Activated T-cell treated with anti-CD3 and anti-CD28 coated beads, Interleukin-2, amount 50 U/mL, for 4 hours (primary cell): Measurements from ENCODE around the gene SLAMF1. TPM values are rescaled to one million over a fixed set of nuclear protein-coding genes. Genes with fewer than 3 reads are reported as not detected.
"Not testable (repeated sequence)": the region's sequence is repeated elsewhere in the genome, so short reads cannot be mapped to it uniquely, and the experiment has no call there.

Experiments
- ATAC-seq, 2 donors: fragments of 200-7000 bp; cut with Tn5 transposase; one replicate each; pipeline ENCODE4 v1.10.0; 2021
- DNase-seq: peaks from one replicate; pipeline ENCODE4 v3.0.0-alpha.2; 2020
- H3K27me3 Mint-ChIP-seq: one replicate; pipeline ENCODE4 v1.8.0; 2021; ENCODE audit warnings: low read depth, mixed read lengths
- H3K36me3 Mint-ChIP-seq: one replicate; pipeline ENCODE4 v1.8.0; 2022; ENCODE audit warnings: mixed read lengths; ENCODE audit not compliant: insufficient read depth
- H3K4me1 Mint-ChIP-seq: one replicate; pipeline ENCODE4 v1.8.0; 2021; ENCODE audit warnings: low read depth, mixed read lengths
- H3K4me3 Mint-ChIP-seq: one replicate; pipeline ENCODE4 v1.8.0; 2021; ENCODE audit warnings: mild to moderate bottlenecking, moderate library complexity, mixed read lengths
- H3K9me3 Mint-ChIP-seq: one replicate; pipeline ENCODE4 v1.8.0; 2021; ENCODE audit warnings: mixed read lengths
- total RNA-seq, 3 donors: library from RNA; stranded (reverse); gene quantifications; one replicate each; pipeline ENCODE4 v1.2.1, GENCODE V29; 2021

The SLAMF1 gene
- 100 to 1,000 TPM in 1 of 3 donors, 10 to 100 TPM in 2; 69.2 to 138 (median 96.6) TPM for total RNA-seq

GRCh38 chr1:160646711-160647328 is at the start of gene SLAMF1:
Gene SLAMF1, minus strand, starts transcription at chr1:160647044. Its CDS starts 99 bp downstream, at chr1:160646945.
- Mint-ChIP-seq H3K9me3 (no peaks in the 10 kb centered on the region), H3K27me3 (no peaks in the 10 kb centered on the region), H3K4me1 (peaks cover 62% of the 10 kb centered on the region), H3K4me3 (peak within 1 kb of the TSS; percentile 97), H3K36me3 (peaks cover 48% of the 10 kb centered on the region)
- ATAC-seq (peak; percentile 81 to 86), DNase-seq (peak; percentile 43)

- Mint-ChIP-seq H3K36me3 (peaks cover 47% of the 10 kb centered on the region), H3K4me1 (peaks cover 79% of the 10 kb centered on the region), H3K4me3 (peak overlapping the region; percentile 35)
- H3K9me3 Mint-ChIP-seq, ATAC-seq, H3K27me3 Mint-ChIP-seq, DNase-seq: not testable (repeated sequence)
Measured at GRCh38 chr1:160692390-160692789, 45.5 kb upstream of the SLAMF1 start.

- Mint-ChIP-seq H3K27me3 (no peaks in the 10 kb centered on the region), H3K4me3 (no peak overlapping the region), H3K9me3 (peaks cover 4% of the 10 kb centered on the region), H3K36me3 (peaks cover 78% of the 10 kb centered on the region), H3K4me1 (peaks cover 89% of the 10 kb centered on the region)
- DNase-seq: no peak
- ATAC-seq: peak; percentile 20 to 29
Measured at GRCh38 chr1:160685266-160685665, 38.4 kb upstream of the SLAMF1 start.

- Mint-ChIP-seq H3K4me1 (peaks cover 71% of the 10 kb centered on the region), H3K27me3 (no peaks in the 10 kb centered on the region), H3K4me3 (peak overlapping the region; percentile 53), H3K36me3 (peaks cover 81% of the 10 kb centered on the region), H3K9me3 (peaks cover 4% of the 10 kb centered on the region)
- DNase-seq (no peak), ATAC-seq (peak; percentile 41 to 44)
Measured at GRCh38 chr1:160682983-160683865, 36.4 kb upstream of the SLAMF1 start.

GRCh38 chr1:160681891-160682140 is 35.0 kb upstream of the SLAMF1 start:
- no peaks in the 10 kb centered on the region for H3K27me3 Mint-ChIP-seq
- peaks cover 4% of the 10 kb centered on the region for H3K9me3 Mint-ChIP-seq
- ATAC-seq: no peak
- DNase-seq: no peak
- H3K4me3 Mint-ChIP-seq: no peak overlapping the region
- peaks cover 79% of the 10 kb centered on the region for H3K36me3 Mint-ChIP-seq
- peaks cover 60% of the 10 kb centered on the region for H3K4me1 Mint-ChIP-seq

GRCh38 chr1:160681066-160681890 is 34.4 kb upstream of the SLAMF1 start:
- peaks cover 77% of the 10 kb centered on the region for H3K36me3 Mint-ChIP-seq
- no peaks in the 10 kb centered on the region for H3K27me3 Mint-ChIP-seq
- peak; percentile 87 for DNase-seq
- peaks cover 56% of the 10 kb centered on the region for H3K4me1 Mint-ChIP-seq
- no peak overlapping the region for H3K4me3 Mint-ChIP-seq
- H3K9me3 Mint-ChIP-seq: peaks cover under 1% of the 10 kb centered on the region
- peak; percentile 76 to 79 for ATAC-seq

GRCh38 chr1:160680399-160680798 is 33.6 kb upstream of the SLAMF1 start:
- no peaks in the 10 kb centered on the region for H3K27me3 Mint-ChIP-seq
- peaks cover 52% of the 10 kb centered on the region for H3K4me1 Mint-ChIP-seq
- no peak overlapping the region for H3K4me3 Mint-ChIP-seq
- ATAC-seq: no peak
- DNase-seq: no peak
- peaks cover 72% of the 10 kb centered on the region for H3K36me3 Mint-ChIP-seq
- no peaks in the 10 kb centered on the region for H3K9me3 Mint-ChIP-seq

GRCh38 chr1:160679893-160680292 is 33.0 kb upstream of the SLAMF1 start:
- DNase-seq: no peak
- peaks cover 68% of the 10 kb centered on the region for H3K36me3 Mint-ChIP-seq
- H3K27me3 Mint-ChIP-seq: no peaks in the 10 kb centered on the region
- no peak overlapping the region for H3K4me3 Mint-ChIP-seq
- H3K4me1 Mint-ChIP-seq: peaks cover 46% of the 10 kb centered on the region
- no peaks in the 10 kb centered on the region for H3K9me3 Mint-ChIP-seq
- ATAC-seq: no peak

- Mint-ChIP-seq H3K27me3 (no peaks in the 10 kb centered on the region), H3K9me3 (no peaks in the 10 kb centered on the region), H3K4me3 (no peak overlapping the region), H3K4me1 (peaks cover 18% of the 10 kb centered on the region), H3K36me3 (peaks cover 43% of the 10 kb centered on the region)
- no peak for ATAC-seq
- no peak for DNase-seq
Measured at GRCh38 chr1:160676869-160677597, 30.2 kb upstream of the SLAMF1 start.

- DNase-seq (peak; percentile 75), ATAC-seq (peak; percentile 60 to 64)
- H3K9me3 Mint-ChIP-seq: no peaks in the 10 kb centered on the region
- peak overlapping the region; percentile 33 for H3K4me3 Mint-ChIP-seq
- H3K36me3 Mint-ChIP-seq: peaks cover 34% of the 10 kb centered on the region
- peaks cover 18% of the 10 kb centered on the region for H3K4me1 Mint-ChIP-seq
- no peaks in the 10 kb centered on the region for H3K27me3 Mint-ChIP-seq
Measured at GRCh38 chr1:160675641-160676410, 29.0 kb upstream of the SLAMF1 start.

- no peak overlapping the region for H3K4me3 Mint-ChIP-seq
- H3K36me3 Mint-ChIP-seq: peaks cover 35% of the 10 kb centered on the region
- H3K4me1 Mint-ChIP-seq: peaks cover 26% of the 10 kb centered on the region
- no peak for ATAC-seq
- H3K27me3 Mint-ChIP-seq: no peaks in the 10 kb centered on the region
- H3K9me3 Mint-ChIP-seq: no peaks in the 10 kb centered on the region
- DNase-seq: no peak
Measured at GRCh38 chr1:160674415-160674814, 27.6 kb upstream of the SLAMF1 start.

GRCh38 chr1:160672789-160673695 is 26.2 kb upstream of the SLAMF1 start:
- Mint-ChIP-seq H3K27me3 (no peaks in the 10 kb centered on the region), H3K4me3 (no peak overlapping the region), H3K36me3 (peaks cover 25% of the 10 kb centered on the region), H3K9me3 (no peaks in the 10 kb centered on the region), H3K4me1 (peaks cover 26% of the 10 kb centered on the region)
- ATAC-seq (peak; percentile 76 to 79), DNase-seq (no peak)
